Caco-2 (cell line): Measurements from ENCODE around the gene OSBPL6. TPM values are rescaled to one million over a fixed set of nuclear protein-coding genes. Genes with fewer than 3 reads are reported as not detected.

Source experiments
- BruUV-seq: library from RNA; stranded (reverse); fragments of 400-500 nt; replicated peaks from 2 replicates; lab custom pipeline; 2021; lab: Mats Ljungman, UMichigan
- CTCF ChIA-PET: fragments of 300-600 bp; sonication (Branson Sonifier 250); formaldehyde crosslinking; loops from one replicate; lab custom pipeline; 2022; ENCODE audit warnings: antibody characterized with exemption; lab: Charles Lee
- POLR2A ChIA-PET: fragments of 300-600 bp; sonication (Branson Sonifier 250); formaldehyde crosslinking; loops from one replicate; lab custom pipeline; 2022; ENCODE audit warnings: antibody characterized with exemption; lab: Charles Lee
- DNase-seq, 2 experiments: peaks; one replicate each; pipeline versions ENCODE4 v3.0.0 to v3.0.0-alpha.2; 2020 to 2022
- H3K27me3 ChIP-seq: replicated peaks from 2 replicates; pipeline ENCODE4 v1.6.0; 2011; ENCODE audit warnings: low read length; ENCODE audit not compliant: control insufficient read depth, insufficient read depth
- H3K36me3 ChIP-seq: 2 replicates; pipeline ENCODE4 v1.5.1; 2011; ENCODE audit warnings: low read length; ENCODE audit not compliant: control insufficient read depth, insufficient read depth
- H3K4me1 ChIP-seq: fragments of 250-450 bp; sonication (Bioruptor Pico); 2 replicates; pipeline ENCODE4 v1.5.1; 2020; ENCODE audit warnings: mild to moderate bottlenecking
- H3K4me3 ChIP-seq: 2 replicates; pipeline ENCODE4 v1.5.1; 2011; ENCODE audit warnings: low read depth, mild to moderate bottlenecking, control low read depth, low read length
- H3K9me3 ChIP-seq: fragments of 250-450 bp; sonication (Bioruptor Pico); 2 replicates; pipeline ENCODE4 v1.5.1; 2020; ENCODE audit warnings: mild to moderate bottlenecking, moderate library complexity
- H3K27ac Mint-ChIP-seq: one replicate; pipeline ENCODE4 v1.8.0; 2022; ENCODE audit warnings: mixed read lengths; ENCODE audit not compliant: unreplicated experiment
- H3K27me3 Mint-ChIP-seq: one replicate; pipeline ENCODE4 v1.8.0; 2022; ENCODE audit warnings: mixed read lengths; ENCODE audit not compliant: insufficient read depth, unreplicated experiment
- H3K36me3 Mint-ChIP-seq: one replicate; pipeline ENCODE4 v1.8.0; 2022; ENCODE audit warnings: mild to moderate bottlenecking, mixed read lengths; ENCODE audit not compliant: insufficient read depth, unreplicated experiment
- H3K4me1 Mint-ChIP-seq: one replicate; pipeline ENCODE4 v1.8.0; 2022; ENCODE audit warnings: low read depth, mixed read lengths; ENCODE audit not compliant: unreplicated experiment
- H3K4me3 Mint-ChIP-seq: one replicate; pipeline ENCODE4 v1.8.0; 2022; ENCODE audit warnings: mild to moderate bottlenecking, moderate library complexity, mixed read lengths; ENCODE audit not compliant: unreplicated experiment
- H3K9me3 Mint-ChIP-seq: one replicate; pipeline ENCODE4 v1.8.0; 2022; ENCODE audit warnings: mixed read lengths; ENCODE audit not compliant: unreplicated experiment
- CTCF ChIP-seq, 2 experiments: fragments of 200-600 bp in 1 of 2; IDR thresholded peaks; 1 replicate in 1 of 2; 2 replicates in 1 of 2; pipeline versions ENCODE4 v1.5.1 to v1.8.0; 2011 to 2022; ENCODE audit warnings: antibody characterized with exemption in 1 of 2, control low read depth in 1 of 2, inconsistent platforms in 1 of 2, low read depth in 1 of 2, low read length in 1 of 2, mild to moderate bottlenecking in 1 of 2, moderate library complexity in 1 of 2; ENCODE audit not compliant: insufficient read depth in 1 of 2, severe bottlenecking in 1 of 2, unreplicated experiment in 1 of 2
- intact Hi-C: fragments of 100-400 bp; cut with micrococcal nuclease; formaldehyde crosslinking; loops from one replicate; pipeline ENCODE4 v1.10.0; 2022; ENCODE audit not compliant: unreplicated experiment
- total RNA-seq: library from RNA; stranded (reverse); gene quantifications from 2 replicates; pipeline ENCODE4 v1.2.3, GENCODE V29; 2022

Gene OSBPL6
- total RNA-seq, 1 experiment from 2014 or later = 1.5 TPM

GRCh38 chr2:178257127-178257526, 62.8 kb downstream of the OSBPL6 start:
- no TSS peak for BruUV-seq
- Histone ChIP-seq H3K27me3 (no peaks in the 10 kb centered on the region), H3K9me3 (no peaks in the 10 kb centered on the region), H3K4me3 (no peak overlapping the region), H3K4me1 (no peaks in the 10 kb centered on the region), H3K36me3 (no peaks in the 10 kb centered on the region)
- POLR2A ChIA-PET = no interaction called here
- CTCF ChIA-PET = no interaction called here
- Mint-ChIP-seq H3K27ac (no peak overlapping the region), H3K9me3 (no peaks in the 10 kb centered on the region), H3K36me3 (no peaks in the 10 kb centered on the region), H3K4me3 (no peak overlapping the region), H3K4me1 (no peaks in the 10 kb centered on the region), H3K27me3 (no peaks in the 10 kb centered on the region)
- DNase-seq = no peak
- intact Hi-C loops = no loop called here
- no peak for TF ChIP-seq CTCF (IDR thresholded peaks at IDR 0.05; ENCODE audit: insufficient read depth in 1 of 2, low read depth in 1 of 2, low read length in 1 of 2, severe bottlenecking in 1 of 2, unreplicated experiment in 1 of 2)

DNA sequence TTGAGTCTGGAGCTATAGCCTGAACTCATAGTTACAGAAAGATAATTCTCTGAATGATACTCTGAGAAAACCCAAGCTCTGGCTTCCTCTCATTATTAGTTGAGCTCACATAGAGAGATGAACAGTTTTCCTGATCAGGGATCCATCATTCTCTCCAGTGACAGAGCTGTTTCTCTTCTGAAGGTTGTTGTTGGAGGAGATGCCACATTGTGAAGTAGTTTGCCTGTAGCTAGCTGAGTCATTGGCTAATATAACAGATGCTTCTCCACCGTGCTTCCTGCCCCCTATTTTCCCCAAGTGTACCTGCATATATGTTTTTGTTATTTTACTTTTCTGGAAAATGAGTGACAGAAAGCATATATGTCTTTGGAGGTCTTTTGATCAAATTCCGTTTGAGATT, 64.6 kb downstream of the OSBPL6 start:
- DNase-seq = no peak
- BruUV-seq = no TSS peak
- no peaks in the 10 kb centered on the region for H3K27me3 ChIP-seq
- H3K4me3 Mint-ChIP-seq = no peak overlapping the region
- no peaks in the 10 kb centered on the region for H3K9me3 ChIP-seq
- no peaks in the 10 kb centered on the region for H3K27me3 Mint-ChIP-seq
- TF ChIP-seq CTCF (IDR thresholded peaks at IDR 0.05; ENCODE audit: insufficient read depth in 1 of 2, low read depth in 1 of 2, low read length in 1 of 2, severe bottlenecking in 1 of 2, unreplicated experiment in 1 of 2) = no peak
- H3K9me3 Mint-ChIP-seq = no peaks in the 10 kb centered on the region
- no peaks in the 10 kb centered on the region for H3K36me3 Mint-ChIP-seq
- H3K4me1 ChIP-seq = no peaks in the 10 kb centered on the region
- H3K4me1 Mint-ChIP-seq = no peaks in the 10 kb centered on the region
- H3K36me3 ChIP-seq = no peaks in the 10 kb centered on the region
- intact Hi-C loops = no loop called here
- CTCF ChIA-PET = interaction anchor here (0.6 kb wide), 1 partner anchor 151 kb away, joined by 3 read pairs; no protein-coding TSS in a partner anchor
- no peak overlapping the region for H3K4me3 ChIP-seq
- POLR2A ChIA-PET = no interaction called here
- H3K27ac Mint-ChIP-seq = no peak overlapping the region

DNA sequence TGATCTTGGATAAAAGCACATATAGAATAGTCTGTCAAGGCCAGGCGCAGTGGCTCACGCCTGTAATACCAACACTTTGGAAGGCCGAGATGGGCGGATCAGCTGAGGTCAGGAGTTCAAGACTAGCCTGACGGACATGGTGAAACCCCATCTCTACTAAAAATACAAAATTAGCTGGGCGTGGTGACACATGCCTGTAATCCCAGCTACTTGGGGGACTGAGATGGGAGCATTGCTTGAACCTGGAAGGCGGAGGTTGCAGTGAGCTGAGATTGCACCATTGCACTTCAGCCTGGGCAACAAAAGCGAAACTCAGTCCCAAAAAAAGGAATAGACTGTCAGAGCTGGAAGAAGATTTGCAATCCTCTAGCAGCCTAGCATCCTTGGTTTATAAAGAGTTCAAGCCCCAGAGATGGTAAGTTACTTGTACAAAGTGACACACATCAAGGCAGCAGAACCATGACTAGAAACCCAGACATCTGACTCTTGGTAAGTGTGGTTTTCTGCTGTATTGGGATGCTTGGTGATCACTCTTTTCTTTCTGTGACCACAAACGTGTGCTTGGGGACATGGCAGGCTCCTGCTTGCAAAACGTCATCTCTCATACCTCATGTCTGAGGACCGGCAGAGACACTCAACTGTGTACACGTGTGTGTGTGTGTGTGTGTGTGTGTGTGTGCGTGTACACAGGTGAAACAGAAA, 69.0 kb downstream of the OSBPL6 start:
- H3K27ac Mint-ChIP-seq = no peak overlapping the region
- Histone ChIP-seq H3K36me3 (no peaks in the 10 kb centered on the region), H3K4me3 (no peak overlapping the region), H3K9me3 (no peaks in the 10 kb centered on the region), H3K4me1 (no peaks in the 10 kb centered on the region), H3K27me3 (no peaks in the 10 kb centered on the region)
- H3K9me3 Mint-ChIP-seq = no peaks in the 10 kb centered on the region
- no peak for DNase-seq
- intact Hi-C loops = no loop called here
- H3K4me1 Mint-ChIP-seq = no peaks in the 10 kb centered on the region
- no peaks in the 10 kb centered on the region for H3K27me3 Mint-ChIP-seq
- ChIA-PET POLR2A (no interaction called here), CTCF (no interaction called here)
- TF ChIP-seq CTCF (IDR thresholded peaks at IDR 0.05; ENCODE audit: insufficient read depth in 1 of 2, low read depth in 1 of 2, low read length in 1 of 2, severe bottlenecking in 1 of 2, unreplicated experiment in 1 of 2) = no peak
- no TSS peak for BruUV-seq
- no peak overlapping the region for H3K4me3 Mint-ChIP-seq
- no peaks in the 10 kb centered on the region for H3K36me3 Mint-ChIP-seq
